HG02885 (cell line): ENCODE results near the gene RADIL.

Source experiments
- ATAC-seq: cut with Tn5 transposase; IDR thresholded peaks from one replicate; pipeline ENCODE4 v1.9.1; 2021; ENCODE audit warnings: mild to moderate bottlenecking; ENCODE audit not compliant: unreplicated experiment, poor library complexity

Gene RADIL

GRCh38 chr7:4857189-4857588 lies 26.3 kb downstream of the RADIL start:
- ATAC-seq: no peak

GRCh38 chr7:4856336-4857057 lies 27.0 kb downstream of the RADIL start:
- no peak for ATAC-seq

GRCh38 chr7:4854916-4855315 lies 28.6 kb downstream of the RADIL start:
- no peak for ATAC-seq

GRCh38 chr7:4851459-4852422 lies 31.8 kb downstream of the RADIL start:
- ATAC-seq: no peak

DNA sequence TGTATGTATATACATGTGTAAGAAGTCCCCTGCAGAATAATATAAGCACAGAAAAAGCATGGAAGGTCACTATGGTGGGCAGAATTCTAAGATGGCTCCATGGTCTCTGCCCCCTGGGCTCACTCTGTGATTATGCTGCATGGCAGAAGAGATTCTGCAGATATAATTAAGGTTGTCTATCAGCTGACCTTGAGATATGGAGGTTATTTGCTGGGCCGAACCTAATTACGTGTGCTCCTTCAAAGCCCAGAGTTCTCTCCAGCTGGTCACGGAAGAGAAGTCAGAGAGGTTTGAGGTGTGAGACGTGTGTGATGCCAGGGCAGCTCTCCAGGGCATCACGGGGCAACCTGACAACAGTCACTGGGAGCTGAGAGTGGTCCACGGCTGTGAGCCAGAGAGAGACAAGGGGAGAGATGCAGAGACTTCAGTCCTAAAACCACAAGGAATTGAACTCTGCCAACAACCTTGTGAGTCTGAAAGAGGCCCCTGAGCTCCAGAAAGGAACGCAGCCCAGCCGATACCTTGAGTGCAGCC lies 33.2 kb downstream of the RADIL start:
- no peak for ATAC-seq

DNA sequence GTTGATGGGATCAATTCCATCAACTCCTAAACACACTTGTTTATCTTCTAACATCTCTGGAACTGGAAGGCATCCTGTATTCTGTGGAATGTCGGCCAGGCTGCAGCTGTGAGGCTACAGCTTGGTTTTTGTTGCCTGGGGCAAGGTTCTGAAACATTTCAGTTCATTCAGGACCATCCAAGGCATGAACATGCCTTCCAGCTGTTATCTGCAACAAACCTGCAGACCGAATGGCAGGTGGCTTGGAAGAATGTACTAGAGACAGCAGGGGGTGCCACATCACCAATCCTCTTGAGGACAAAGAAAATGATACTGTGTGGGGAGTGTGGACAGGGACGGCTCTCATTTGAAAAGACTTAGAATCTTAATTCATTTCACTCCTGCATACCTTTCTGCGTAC lies 34.1 kb downstream of the RADIL start:
- no peak for ATAC-seq

GRCh38 chr7:4845740-4846142 lies 37.8 kb downstream of the RADIL start:
- no peak for ATAC-seq

DNA sequence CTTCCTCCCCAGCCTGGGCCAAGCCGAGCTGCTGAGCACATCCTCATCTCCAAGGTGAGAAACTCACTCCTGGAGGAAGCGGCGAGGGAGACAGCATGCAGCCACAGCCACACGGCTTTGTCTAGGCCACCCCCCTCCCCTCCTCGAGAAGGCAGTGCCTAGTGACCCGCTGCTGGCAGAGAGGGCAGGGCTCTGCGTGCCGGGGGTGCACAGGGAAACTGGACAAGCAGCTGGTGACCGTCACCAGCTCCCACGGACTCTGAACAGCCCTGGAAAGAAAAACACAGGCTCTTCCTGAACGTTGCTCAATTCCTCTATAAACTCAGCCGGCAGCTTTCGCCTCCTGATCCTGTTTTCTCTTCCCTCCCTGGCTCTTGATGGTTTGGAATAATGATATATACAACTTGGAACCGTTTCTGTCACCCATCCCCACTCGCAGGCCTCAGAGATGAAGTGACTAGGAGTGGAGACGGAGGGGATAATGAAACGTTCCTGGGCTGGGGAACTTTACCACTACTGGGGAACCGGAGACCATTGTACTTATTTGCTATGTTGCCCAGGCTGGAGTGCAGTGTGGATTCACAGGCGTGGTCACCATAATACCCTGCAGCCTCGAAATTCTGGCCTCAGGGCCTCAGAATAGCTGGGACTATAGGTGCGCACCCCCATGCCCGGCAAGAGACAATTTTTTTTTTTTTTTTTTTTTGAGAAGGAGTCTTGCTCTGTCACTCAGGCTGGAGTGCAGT lies 41.0 kb downstream of the RADIL start:
- ATAC-seq: no peak

DNA sequence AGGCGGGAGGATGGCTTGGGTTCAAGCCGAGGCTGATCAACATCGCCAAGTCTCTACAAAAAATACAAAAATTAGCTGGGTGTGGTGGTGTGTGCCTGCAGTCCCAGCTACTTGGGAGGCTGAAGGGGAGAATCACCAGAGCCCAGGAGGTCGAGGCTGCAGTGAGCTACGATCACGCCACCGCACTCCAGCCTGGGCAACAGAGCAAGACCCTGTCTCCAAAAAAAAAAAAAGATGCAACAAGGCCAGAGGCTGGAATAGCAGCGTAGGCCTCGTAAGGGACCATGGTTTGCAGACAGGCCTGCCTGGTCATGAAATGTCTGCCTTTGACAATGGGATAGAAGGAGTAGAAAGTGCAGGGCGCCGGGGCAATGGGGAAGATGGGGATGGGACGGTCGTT lies 41.7 kb downstream of the RADIL start:
- no peak for ATAC-seq

DNA sequence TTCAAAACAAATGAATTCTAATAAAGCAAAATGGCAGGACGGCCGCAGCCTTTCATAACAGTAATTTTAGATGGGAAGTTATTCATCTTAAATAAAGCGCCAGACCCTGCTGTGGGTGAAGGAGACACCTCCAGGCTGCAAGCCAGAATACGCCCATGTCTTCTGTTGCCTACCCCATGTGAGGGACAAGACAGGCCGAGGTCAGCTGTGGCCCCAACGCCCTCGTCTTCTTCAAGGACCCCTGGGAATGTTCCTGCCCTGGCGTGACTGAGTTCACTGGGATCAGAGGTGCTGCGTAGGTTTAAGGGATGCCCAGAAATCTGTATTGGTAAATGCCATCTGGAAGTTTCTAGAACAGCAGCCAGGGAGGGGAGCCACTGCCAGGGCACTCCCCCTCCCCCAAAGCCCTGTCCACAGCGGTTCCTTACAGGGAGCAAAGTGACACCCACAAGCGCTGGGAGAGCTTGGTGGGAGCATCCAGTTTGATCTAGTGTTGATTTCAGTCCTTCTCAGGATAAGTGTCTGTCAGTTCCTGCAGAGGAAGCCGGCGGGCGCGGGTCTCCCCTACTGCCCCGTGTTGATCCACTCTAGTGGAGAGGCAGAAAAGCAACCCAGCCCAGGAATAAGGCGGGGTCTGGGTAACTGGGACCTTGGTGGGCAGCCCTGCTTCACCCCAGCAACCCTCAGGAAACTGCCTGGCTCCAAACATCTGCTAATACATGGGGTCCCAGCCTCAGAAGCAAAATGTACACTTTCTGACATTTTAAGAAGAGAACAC lies 42.3 kb downstream of the RADIL start:
- ATAC-seq: no peak

GRCh38 chr7:4840079-4840501 lies 43.4 kb downstream of the RADIL start:
- no peak for ATAC-seq

- ATAC-seq: no peak
Observed at GRCh38 chr7:4838626-4839334, 44.7 kb downstream of the RADIL start.

GRCh38 chr7:4837803-4838625 lies 45.5 kb downstream of the RADIL start:
- ATAC-seq: no peak

GRCh38 chr7:4837041-4837802 lies 46.3 kb downstream of the RADIL start:
- ATAC-seq: no peak

DNA sequence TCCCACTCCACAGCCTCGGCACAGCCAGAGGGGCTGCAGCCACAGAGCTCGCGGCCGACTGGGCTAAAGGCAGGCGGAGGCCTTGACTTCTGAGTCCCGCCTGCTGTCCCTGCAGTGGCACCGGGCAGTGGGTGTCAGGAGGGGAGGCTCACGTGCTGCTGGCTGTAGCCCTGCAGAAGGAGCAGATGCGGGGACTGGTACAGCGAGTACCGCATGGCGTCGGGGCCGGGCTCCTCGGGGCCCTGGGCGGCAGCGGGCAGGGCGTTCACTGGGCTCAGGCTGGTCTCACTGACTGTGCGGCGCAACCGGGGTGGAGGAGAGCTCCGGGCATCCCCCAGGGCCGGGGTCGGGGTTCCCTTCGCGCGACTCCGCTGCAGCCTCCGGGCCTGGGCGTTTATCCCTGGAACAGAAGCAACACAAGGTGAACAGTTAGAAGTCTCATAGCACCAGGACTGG lies 47.3 kb downstream of the RADIL start:
- no peak for ATAC-seq

DNA sequence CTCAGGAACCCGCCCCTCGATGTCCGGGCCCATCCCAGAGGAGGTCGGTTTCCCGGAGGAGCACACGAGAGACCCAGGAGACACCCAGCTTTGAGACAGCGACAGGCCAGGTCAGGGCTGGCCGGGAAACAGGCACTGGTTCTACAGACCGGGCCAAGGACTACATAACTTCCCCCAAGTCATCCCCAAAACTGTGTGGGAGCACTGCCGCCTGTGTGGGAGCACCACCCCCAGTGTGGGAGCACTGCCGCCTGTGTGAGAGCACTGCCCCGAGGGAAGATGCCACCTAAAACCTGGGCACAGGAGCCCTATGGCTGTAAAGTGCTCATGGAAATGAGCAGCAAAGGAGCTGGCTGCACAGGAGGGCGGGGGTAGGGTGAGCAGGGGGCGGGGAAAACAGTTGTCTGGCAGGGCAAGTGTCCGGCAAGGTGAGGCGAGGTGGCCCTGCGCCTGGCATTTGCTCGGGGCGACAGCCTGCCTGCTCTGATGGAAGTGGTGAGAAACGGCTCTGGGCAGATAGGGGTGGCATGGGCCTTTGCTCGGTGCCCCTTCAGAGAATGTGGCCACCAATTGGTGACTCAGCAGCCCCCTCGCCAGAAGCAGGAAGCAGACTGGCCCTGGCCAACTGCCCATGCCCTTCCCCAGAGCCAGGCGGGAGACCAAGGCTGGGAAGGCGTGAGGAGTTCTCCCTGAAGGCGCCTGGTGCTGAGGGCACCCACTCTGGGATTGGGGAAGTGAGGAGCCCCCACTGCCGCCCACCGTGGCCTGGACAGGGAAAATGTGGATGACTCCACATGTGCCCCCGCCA lies 47.9 kb downstream of the RADIL start:
- no peak for ATAC-seq
